HUDEP-2 (cell line): Measurements from ENCODE around the gene CLIC4.
"Not testable (repeated sequence)": the region's sequence is repeated elsewhere in the genome, so short reads cannot be mapped to it uniquely, and the experiment has no call there.

Source experiments
- DNase-seq, 76 experiments: peaks; one replicate each; lab custom pipeline; 2025; ENCODE audit not compliant: unreplicated experiment in 76 of 76; lab: John Stamatoyannopoulos, UW

The CLIC4 gene

GRCh38 chr1:24769656-24770651 is 24.7 kb downstream of the CLIC4 start:
- no peak for DNase-seq

GRCh38 chr1:24770881-24771280 is 25.6 kb downstream of the CLIC4 start:
- no peak for DNase-seq

- DNase-seq = no peak
Measured at GRCh38 chr1:24771574-24771973, 26.3 kb downstream of the CLIC4 start.

- no peak for DNase-seq
Measured at GRCh38 chr1:24773618-24774017, 28.4 kb downstream of the CLIC4 start.

GRCh38 chr1:24775348-24775747 is 30.1 kb downstream of the CLIC4 start:
- no peak for DNase-seq

- no peak for DNase-seq
Measured at GRCh38 chr1:24775916-24776315, 30.7 kb downstream of the CLIC4 start.

- no peak for DNase-seq
Measured at GRCh38 chr1:24776821-24777220, 31.6 kb downstream of the CLIC4 start.

- DNase-seq = no peak
Measured at GRCh38 chr1:24778141-24778540, 32.9 kb downstream of the CLIC4 start.

GRCh38 chr1:24779199-24779598 is 34.0 kb downstream of the CLIC4 start:
- DNase-seq = not testable (repeated sequence)

GRCh38 chr1:24779689-24780464 is 34.6 kb downstream of the CLIC4 start:
- DNase-seq = no peak

- DNase-seq = not testable (repeated sequence)
Measured at GRCh38 chr1:24780626-24781025, 35.4 kb downstream of the CLIC4 start.

- DNase-seq = no peak
Measured at GRCh38 chr1:24782689-24783088, 37.4 kb downstream of the CLIC4 start.

GRCh38 chr1:24783713-24784112 is 38.5 kb downstream of the CLIC4 start:
- DNase-seq = no peak

GRCh38 chr1:24786191-24786590 is 40.9 kb downstream of the CLIC4 start:
- DNase-seq = no peak

GRCh38 chr1:24790490-24790889 is 45.2 kb downstream of the CLIC4 start:
- no peak for DNase-seq

GRCh38 chr1:24793447-24794129 is 48.3 kb downstream of the CLIC4 start:
- DNase-seq = no peak

- not testable (repeated sequence) for DNase-seq
Measured at GRCh38 chr1:24794130-24794502, 48.9 kb downstream of the CLIC4 start.

- DNase-seq = no peak
Measured at GRCh38 chr1:24795236-24795635, 50.0 kb downstream of the CLIC4 start.

- DNase-seq = no peak
Measured at GRCh38 chr1:24796524-24796923, 51.3 kb downstream of the CLIC4 start.

GRCh38 chr1:24799242-24799641 is 54.0 kb downstream of the CLIC4 start:
- DNase-seq = not testable (repeated sequence)

- DNase-seq = no peak
Measured at GRCh38 chr1:24801176-24801575, 55.9 kb downstream of the CLIC4 start.
